ENCODE data around the gene FAM200C.

Gene FAM200C

DNA sequence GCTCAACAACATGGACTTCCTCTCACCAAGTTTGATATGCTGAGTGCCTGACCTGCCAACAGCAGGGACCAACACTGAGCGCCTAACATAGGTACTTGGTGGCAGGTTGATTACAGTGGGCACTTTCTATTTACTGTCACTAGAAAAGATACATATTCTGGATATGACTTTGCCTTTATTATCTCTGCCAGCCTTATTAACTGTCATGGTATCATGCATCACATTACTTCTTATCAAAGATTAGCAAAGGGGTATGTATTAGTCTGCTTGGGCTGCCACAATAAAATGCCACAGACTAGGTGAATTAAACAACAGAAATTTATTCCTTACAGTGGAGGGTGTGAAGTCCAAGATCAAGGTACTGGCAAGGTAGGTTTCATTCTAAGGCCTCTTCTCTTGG, 15.2 kb downstream of the FAM200C start:
- no peak for TF ChIP-seq CTCF (conservative IDR thresholded peaks at IDR 0.05; ENCODE audit: low read depth, low read length)
- H3K27me3 ChIP-seq (ENCODE audit: insufficient read depth, low read depth): no peaks in the 10 kb centered on the region
- no peaks in the 10 kb centered on the region for H3K36me3 ChIP-seq (ENCODE audit: insufficient read depth)
- no peak overlapping the region for H3K4me2 ChIP-seq
- no peak overlapping the region for H2AFZ ChIP-seq (ENCODE audit: low read depth)
- no peaks in the 10 kb centered on the region for H3K4me1 ChIP-seq (ENCODE audit: low read depth, poor library complexity, severe bottlenecking)
- H3K27ac ChIP-seq: no peak overlapping the region
- no peak overlapping the region for H3K4me3 ChIP-seq (IDR thresholded peaks at IDR 0.05; ENCODE audit: insufficient read depth, low read depth, low read length)
- no peak overlapping the region for H3K9ac ChIP-seq
- H4K20me1 ChIP-seq (ENCODE audit: insufficient read depth): no peaks in the 10 kb centered on the region
- H3K79me2 ChIP-seq (ENCODE audit: insufficient read depth, low read depth): no peaks in the 10 kb centered on the region

GRCh38 chr5:160382346-160382745, 17.5 kb downstream of the FAM200C start:
- Histone ChIP-seq H2AFZ (ENCODE audit: low read depth) (no peak overlapping the region), H3K27ac (no peak overlapping the region), H3K4me2 (no peak overlapping the region), H3K79me2 (ENCODE audit: insufficient read depth, low read depth) (no peaks in the 10 kb centered on the region), H3K4me1 (ENCODE audit: low read depth, poor library complexity, severe bottlenecking) (no peaks in the 10 kb centered on the region), H3K36me3 (ENCODE audit: insufficient read depth) (no peaks in the 10 kb centered on the region), H3K27me3 (ENCODE audit: insufficient read depth, low read depth) (no peaks in the 10 kb centered on the region), H3K4me3 (IDR thresholded peaks at IDR 0.05; ENCODE audit: insufficient read depth, low read depth, low read length) (no peak overlapping the region), H3K9ac (no peak overlapping the region), H4K20me1 (ENCODE audit: insufficient read depth) (no peaks in the 10 kb centered on the region)
- TF ChIP-seq CTCF (conservative IDR thresholded peaks at IDR 0.05; ENCODE audit: low read depth, low read length): no peak

DNA sequence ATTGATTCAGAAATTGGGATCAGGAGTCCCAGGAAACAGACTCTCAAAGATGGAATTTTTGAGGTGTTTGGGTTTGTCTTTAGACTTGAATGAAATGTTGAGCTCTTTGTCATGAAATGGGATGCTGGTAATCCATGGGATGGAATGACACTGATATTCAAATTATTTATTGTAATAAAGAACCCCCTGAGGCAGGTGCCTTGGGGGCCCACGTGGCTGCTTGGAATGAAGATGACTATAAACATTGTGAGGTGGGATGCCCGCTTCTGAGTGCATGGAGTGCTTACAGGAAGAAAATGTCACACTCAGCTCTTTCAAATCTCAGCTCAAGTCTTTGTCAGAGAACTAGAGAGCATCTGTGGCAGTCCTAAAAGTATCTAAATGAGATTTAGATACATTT, 19.8 kb downstream of the FAM200C start:
- Histone ChIP-seq H3K36me3 (ENCODE audit: insufficient read depth) (no peaks in the 10 kb centered on the region), H3K4me3 (IDR thresholded peaks at IDR 0.05; ENCODE audit: insufficient read depth, low read depth, low read length) (no peak overlapping the region), H4K20me1 (ENCODE audit: insufficient read depth) (no peaks in the 10 kb centered on the region), H3K27ac (no peak overlapping the region), H3K4me2 (no peak overlapping the region), H2AFZ (ENCODE audit: low read depth) (no peak overlapping the region), H3K4me1 (ENCODE audit: low read depth, poor library complexity, severe bottlenecking) (no peaks in the 10 kb centered on the region), H3K27me3 (ENCODE audit: insufficient read depth, low read depth) (no peaks in the 10 kb centered on the region), H3K9ac (no peak overlapping the region), H3K79me2 (ENCODE audit: insufficient read depth, low read depth) (no peaks in the 10 kb centered on the region)
- TF ChIP-seq CTCF (conservative IDR thresholded peaks at IDR 0.05; ENCODE audit: low read depth, low read length): no peak

DNA sequence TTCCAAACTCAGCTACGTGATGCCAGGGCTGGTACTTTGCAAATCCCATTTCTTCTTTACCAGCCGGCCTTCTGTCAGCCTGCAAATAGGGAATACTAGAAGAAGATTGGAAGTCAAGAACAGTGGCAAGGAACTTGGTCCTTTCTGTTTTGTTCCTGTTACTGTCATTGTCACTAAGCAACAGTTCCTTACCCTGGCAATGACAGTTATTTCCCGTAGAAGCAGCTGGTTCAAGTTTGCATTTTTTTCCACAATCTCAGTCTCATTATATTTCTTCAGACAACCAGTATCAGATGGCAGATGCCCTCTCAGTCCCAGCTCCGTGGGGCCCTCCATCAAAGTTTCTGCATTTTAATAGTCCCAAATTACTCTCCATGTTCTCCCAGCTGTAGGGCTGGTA, 20.3 kb downstream of the FAM200C start:
- Histone ChIP-seq H3K36me3 (ENCODE audit: insufficient read depth) (no peaks in the 10 kb centered on the region), H3K4me3 (IDR thresholded peaks at IDR 0.05; ENCODE audit: insufficient read depth, low read depth, low read length) (no peak overlapping the region), H3K4me1 (ENCODE audit: low read depth, poor library complexity, severe bottlenecking) (no peaks in the 10 kb centered on the region), H3K27me3 (ENCODE audit: insufficient read depth, low read depth) (no peaks in the 10 kb centered on the region), H3K9ac (no peak overlapping the region), H3K79me2 (ENCODE audit: insufficient read depth, low read depth) (no peaks in the 10 kb centered on the region), H3K27ac (no peak overlapping the region), H3K4me2 (no peak overlapping the region), H4K20me1 (ENCODE audit: insufficient read depth) (no peaks in the 10 kb centered on the region), H2AFZ (ENCODE audit: low read depth) (no peak overlapping the region)
- no peak for TF ChIP-seq CTCF (conservative IDR thresholded peaks at IDR 0.05; ENCODE audit: low read depth, low read length)

GRCh38 chr5:160378330-160378729, 21.5 kb downstream of the FAM200C start:
- no peaks in the 10 kb centered on the region for H4K20me1 ChIP-seq (ENCODE audit: insufficient read depth)
- no peak overlapping the region for H3K4me3 ChIP-seq (IDR thresholded peaks at IDR 0.05; ENCODE audit: insufficient read depth, low read depth, low read length)
- TF ChIP-seq CTCF (conservative IDR thresholded peaks at IDR 0.05; ENCODE audit: low read depth, low read length): no peak
- no peaks in the 10 kb centered on the region for H3K27me3 ChIP-seq (ENCODE audit: insufficient read depth, low read depth)
- H3K4me2 ChIP-seq: no peak overlapping the region
- no peak overlapping the region for H3K27ac ChIP-seq
- H2AFZ ChIP-seq (ENCODE audit: low read depth): no peak overlapping the region
- no peaks in the 10 kb centered on the region for H3K4me1 ChIP-seq (ENCODE audit: low read depth, poor library complexity, severe bottlenecking)
- no peaks in the 10 kb centered on the region for H3K79me2 ChIP-seq (ENCODE audit: insufficient read depth, low read depth)
- no peaks in the 10 kb centered on the region for H3K36me3 ChIP-seq (ENCODE audit: insufficient read depth)
- H3K9ac ChIP-seq: no peak overlapping the region
